ENCODE data around the gene UBE2I. TPM values are rescaled to one million over a fixed set of nuclear protein-coding genes. Genes with fewer than 3 reads are reported as not detected.

The UBE2I gene
- total RNA-seq, 1 experiment from 2014 or later, result 361 TPM

- ChIA-PET POLR2A (ENCODE audit: low non-redundant PET) (no interaction called here), CTCF (no interaction called here)
- BruUV-seq (replicated peaks), result no TSS peak
- Histone ChIP-seq H3K9me3 (ENCODE audit: low read depth, low read length, poor library complexity, severe bottlenecking) (no peaks in the 10 kb centered on the region), H3K27me3 (replicated peaks; ENCODE audit: insufficient read depth, low read depth, low read length, poor library complexity) (no peaks in the 10 kb centered on the region), H3K36me3 (ENCODE audit: insufficient read depth, low read length, poor library complexity, severe bottlenecking) (peaks cover 43% of the 10 kb centered on the region), H3K4me3 (ENCODE audit: low read depth, low read length, poor library complexity, severe bottlenecking) (no peak overlapping the region), H3K27ac (ENCODE audit: low read depth, low read length, poor library complexity, severe bottlenecking) (no peak overlapping the region), H3K4me1 (ENCODE audit: insufficient read depth, low read length, poor library complexity, severe bottlenecking) (no peaks in the 10 kb centered on the region)
- DNase-seq (ENCODE audit: low spot score), result no peak
- TF ChIP-seq EZH2 (IDR thresholded peaks at IDR 0.05; ENCODE audit: borderline replicate concordance, low read depth, low read length, poor library complexity, severe bottlenecking), result no peak
- TF ChIP-seq, protein P1, sequence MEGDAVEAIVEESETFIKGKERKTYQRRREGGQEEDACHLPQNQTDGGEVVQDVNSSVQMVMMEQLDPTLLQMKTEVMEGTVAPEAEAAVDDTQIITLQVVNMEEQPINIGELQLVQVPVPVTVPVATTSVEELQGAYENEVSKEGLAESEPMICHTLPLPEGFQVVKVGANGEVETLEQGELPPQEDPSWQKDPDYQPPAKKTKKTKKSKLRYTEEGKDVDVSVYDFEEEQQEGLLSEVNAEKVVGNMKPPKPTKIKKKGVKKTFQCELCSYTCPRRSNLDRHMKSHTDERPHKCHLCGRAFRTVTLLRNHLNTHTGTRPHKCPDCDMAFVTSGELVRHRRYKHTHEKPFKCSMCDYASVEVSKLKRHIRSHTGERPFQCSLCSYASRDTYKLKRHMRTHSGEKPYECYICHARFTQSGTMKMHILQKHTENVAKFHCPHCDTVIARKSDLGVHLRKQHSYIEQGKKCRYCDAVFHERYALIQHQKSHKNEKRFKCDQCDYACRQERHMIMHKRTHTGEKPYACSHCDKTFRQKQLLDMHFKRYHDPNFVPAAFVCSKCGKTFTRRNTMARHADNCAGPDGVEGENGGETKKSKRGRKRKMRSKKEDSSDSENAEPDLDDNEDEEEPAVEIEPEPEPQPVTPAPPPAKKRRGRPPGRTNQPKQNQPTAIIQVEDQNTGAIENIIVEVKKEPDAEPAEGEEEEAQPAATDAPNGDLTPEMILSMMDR (conservative IDR thresholded peaks at IDR 0.05; ENCODE audit: low read depth, low read length), result no peak
- intact Hi-C loops (cut with micrococcal nuclease; ENCODE audit: unreplicated experiment), result no loop called here
These were observed 15.8 kb downstream of the UBE2I start for GRCh38 chr16:1325261-1325660.

GRCh38 chr16:1325673-1326371 lies 16.4 kb downstream of the UBE2I start:
- ChIA-PET CTCF (no interaction called here), POLR2A (ENCODE audit: low non-redundant PET) (no interaction called here)
- no peak overlapping the region for H3K27ac ChIP-seq (ENCODE audit: low read depth, low read length, poor library complexity, severe bottlenecking)

GRCh38 chr16:1326391-1326790 lies 17.0 kb downstream of the UBE2I start:
- no peak for DNase-seq (ENCODE audit: low spot score)
- Histone ChIP-seq H3K4me1 (ENCODE audit: insufficient read depth, low read length, poor library complexity, severe bottlenecking) (no peaks in the 10 kb centered on the region), H3K27ac (ENCODE audit: low read depth, low read length, poor library complexity, severe bottlenecking) (no peak overlapping the region), H3K36me3 (ENCODE audit: insufficient read depth, low read length, poor library complexity, severe bottlenecking) (peaks cover 31% of the 10 kb centered on the region), H3K9me3 (ENCODE audit: low read depth, low read length, poor library complexity, severe bottlenecking) (no peaks in the 10 kb centered on the region), H3K27me3 (replicated peaks; ENCODE audit: insufficient read depth, low read depth, low read length, poor library complexity) (peaks cover 3% of the 10 kb centered on the region), H3K4me3 (ENCODE audit: low read depth, low read length, poor library complexity, severe bottlenecking) (no peak overlapping the region)
- ChIA-PET POLR2A (ENCODE audit: low non-redundant PET) (no interaction called here), CTCF (interaction anchor here (0.6 kb wide), 1 partner anchor 25 kb away, joined by 3 read pairs; no protein-coding TSS in a partner anchor)
- intact Hi-C loops (cut with micrococcal nuclease; ENCODE audit: unreplicated experiment), result no loop called here
- BruUV-seq (replicated peaks), result no TSS peak
- TF ChIP-seq, protein P1 (conservative IDR thresholded peaks at IDR 0.05; ENCODE audit: low read depth, low read length), result no peak
- no peak for TF ChIP-seq EZH2 (IDR thresholded peaks at IDR 0.05; ENCODE audit: borderline replicate concordance, low read depth, low read length, poor library complexity, severe bottlenecking)

More at GRCh38 chr16:1325673-1326371, 16.4 kb downstream of the UBE2I start:
- Histone ChIP-seq H3K4me3 (ENCODE audit: low read depth, low read length, poor library complexity, severe bottlenecking) (no peak overlapping the region), H3K9me3 (ENCODE audit: low read depth, low read length, poor library complexity, severe bottlenecking) (no peaks in the 10 kb centered on the region), H3K36me3 (ENCODE audit: insufficient read depth, low read length, poor library complexity, severe bottlenecking) (peaks cover 37% of the 10 kb centered on the region), H3K27me3 (replicated peaks; ENCODE audit: insufficient read depth, low read depth, low read length, poor library complexity) (no peaks in the 10 kb centered on the region), H3K4me1 (ENCODE audit: insufficient read depth, low read length, poor library complexity, severe bottlenecking) (no peaks in the 10 kb centered on the region)
- intact Hi-C loops (cut with micrococcal nuclease; ENCODE audit: unreplicated experiment), result no loop called here
- BruUV-seq (replicated peaks), result no TSS peak
- DNase-seq (ENCODE audit: low spot score), result no peak
- TF ChIP-seq, protein P1 (conservative IDR thresholded peaks at IDR 0.05; ENCODE audit: low read depth, low read length), result no peak
- no peak for TF ChIP-seq EZH2 (IDR thresholded peaks at IDR 0.05; ENCODE audit: borderline replicate concordance, low read depth, low read length, poor library complexity, severe bottlenecking)

Data from A673 (cell line).